B cell (primary cell): ENCODE results near the gene PRRT4. TPM values are rescaled to one million over a fixed set of nuclear protein-coding genes. Genes with fewer than 3 reads are reported as not detected.

Experiments
- ATAC-seq: fragments of 200-7000 bp; cut with Tn5 transposase; one replicate; pipeline ENCODE4 v1.10.0; 2021; ENCODE audit warnings: low read depth, mild to moderate bottlenecking, moderate number of reproducible peaks, moderate library complexity
- CTCF ChIA-PET: fragments of 350-600 bp; sonication (Branson Sonifier 250); formaldehyde crosslinking; loops from one replicate; lab custom pipeline; 2021; ENCODE audit warnings: antibody characterized with exemption, inconsistent platforms; lab: Charles Lee
- POLR2A ChIA-PET: fragments of 350-600 bp; sonication (Branson Sonifier 250); formaldehyde crosslinking; loops from one replicate; lab custom pipeline; 2021; ENCODE audit warnings: antibody characterized with exemption; lab: Charles Lee
- DNase-seq: peaks from one replicate; pipeline ENCODE4 v3.0.0; 2013
- H2AFZ ChIP-seq: 2 replicates; pipeline ENCODE4 v1.6.1; 2012; ENCODE audit warnings: mild to moderate bottlenecking, low read depth, low read length; ENCODE audit not compliant: insufficient read depth, poor library complexity, severe bottlenecking
- H3K27ac ChIP-seq, 2 donors: 1 replicate in 1 of 2; 2 replicates in 1 of 2; pipeline ENCODE4 v1.5.1; 2012 to 2013; ENCODE audit warnings: low read length in 2 of 2, mild to moderate bottlenecking in 2 of 2, moderate library complexity in 1 of 2
- H3K27me3 ChIP-seq, 4 experiments: fragments of 200-600 bp in 1 of 4; sonication (generic) in 1 of 4; replicated peaks in 1 of 4; 1 replicate in 2 of 4; 2 replicates in 2 of 4; pipeline versions ENCODE4 v1.6.1 to v1.7.0; 2013 to 2016; ENCODE audit warnings: low read length in 3 of 4, mild to moderate bottlenecking in 2 of 4, mixed read lengths in 1 of 4, moderate library complexity in 1 of 4; ENCODE audit not compliant: insufficient read depth in 4 of 4, control insufficient read depth in 3 of 4; ENCODE audit errors: control extremely low read depth in 1 of 4
- H3K36me3 ChIP-seq, 2 experiments: replicated peaks in 1 of 2; 1 replicate in 1 of 2; 2 replicates in 1 of 2; pipeline versions ENCODE4 v1.6.1 to v1.7.1; 2013; ENCODE audit warnings: low read length in 1 of 2; ENCODE audit not compliant: insufficient read depth in 2 of 2, control insufficient read depth in 1 of 2; ENCODE audit errors: control extremely low read depth in 1 of 2, extremely low read depth in 1 of 2
- H3K4me1 ChIP-seq, 2 donors: fragments of 200-600 bp in 1 of 2; sonication (generic) in 1 of 2; 1 replicate in 1 of 2; 2 replicates in 1 of 2; pipeline versions ENCODE4 v1.5.1 to v1.6.1; 2013 to 2017; ENCODE audit warnings: low read length in 2 of 2; ENCODE audit not compliant: control insufficient read depth in 2 of 2, insufficient read depth in 2 of 2
- H3K4me2 ChIP-seq: replicated peaks from 2 replicates; pipeline ENCODE3; 2012; ENCODE audit warnings: mild to moderate bottlenecking, low read depth, low read length; ENCODE audit not compliant: poor library complexity, severe bottlenecking
- H3K4me3 ChIP-seq, 5 experiments: fragments of 200-600 bp in 1 of 5; sonication (generic) in 1 of 5; 1 replicate in 3 of 5; 2 replicates in 2 of 5; pipeline versions ENCODE4 v1.5.1 to v1.7.0; 2011 to 2016; ENCODE audit warnings: low read length in 4 of 5, mild to moderate bottlenecking in 4 of 5, low read depth in 2 of 5, control low read depth in 1 of 5, moderate library complexity in 1 of 5; ENCODE audit not compliant: insufficient read depth in 1 of 5; ENCODE audit errors: control extremely low read depth in 1 of 5, extremely low read depth in 1 of 5
- H3K79me2 ChIP-seq: fragments of 200-600 bp; sonication (generic); one replicate; pipeline ENCODE4 v1.6.0; 2016; ENCODE audit warnings: low read length; ENCODE audit not compliant: control insufficient read depth, insufficient read depth
- H3K9ac ChIP-seq: fragments of 200-600 bp; sonication (generic); 2 replicates; pipeline ENCODE4 v1.6.1; 2017; ENCODE audit warnings: mild to moderate bottlenecking, low read length, moderate library complexity
- H3K9me3 ChIP-seq, 3 donors: one replicate each; pipeline versions ENCODE4 v1.6.1 to v1.7.1; 2013; ENCODE audit warnings: low read length in 2 of 3; ENCODE audit not compliant: control insufficient read depth in 2 of 3, insufficient read depth in 1 of 3; ENCODE audit errors: control extremely low read depth in 1 of 3
- H4K20me1 ChIP-seq: 2 replicates; pipeline ENCODE4 v1.6.0; 2012; ENCODE audit warnings: mild to moderate bottlenecking, low read length; ENCODE audit not compliant: insufficient read depth, control insufficient read depth, poor library complexity, severe bottlenecking
- H3K27ac Mint-ChIP-seq: one replicate; pipeline ENCODE4 v1.8.0; 2021; ENCODE audit warnings: mixed read lengths
- H3K27me3 Mint-ChIP-seq: one replicate; pipeline ENCODE4 v1.8.0; 2021; ENCODE audit warnings: mixed read lengths
- H3K4me1 Mint-ChIP-seq: one replicate; pipeline ENCODE4 v1.8.0; 2021; ENCODE audit warnings: mixed read lengths
- H3K4me3 Mint-ChIP-seq: one replicate; pipeline ENCODE4 v1.8.0; 2021; ENCODE audit warnings: mixed read lengths
- H3K9me3 Mint-ChIP-seq: one replicate; pipeline ENCODE4 v1.8.0; 2022; ENCODE audit warnings: mixed read lengths; ENCODE audit not compliant: insufficient read depth
- CTCF ChIP-seq: fragments of 200-600 bp; IDR thresholded peaks from one replicate; pipeline ENCODE4 v1.8.0; 2022; ENCODE audit warnings: antibody characterized with exemption, mild to moderate bottlenecking
- EZH2 ChIP-seq: IDR thresholded peaks from 2 replicates; pipeline ENCODE4 v1.6.1; 2012; ENCODE audit warnings: borderline replicate concordance, low read depth, mild to moderate bottlenecking, moderate library complexity, low read length; ENCODE audit not compliant: insufficient read depth, poor library complexity, severe bottlenecking
- WGBS: methylation state at CpG from one replicate; pipeline ENCODE4 v1.1.5; 2013; ENCODE audit warnings: missing lambda C conversion rate; ENCODE audit not compliant: insufficient coverage; 5-methylcytosine and 5-hydroxymethylcytosine counted together
- intact Hi-C: fragments of 100-400 bp; cut with micrococcal nuclease; formaldehyde crosslinking; loops from one replicate; pipeline ENCODE4 v1.10.0; 2022
- polyA plus RNA-seq: library from polyadenylated mRNA; depleted of rRNA; stranded (reverse); fragments of >200 nt; gene quantifications from 2 replicates; pipeline ENCODE4 v1.2.3, GENCODE V29; 2012
- total RNA-seq, 2 donors: library from RNA; stranded (reverse); fragments of 120-200 nt in 1 of 2; gene quantifications; 1 replicate in 1 of 2; 2 replicates in 1 of 2; pipeline versions ENCODE4 v1.2.3 to v1.2.4, GENCODE V29; 2013 to 2022

The PRRT4 gene
- total and polyA plus RNA-seq, 2 donors (not counting 1 experiment from before 2014, with no cell fraction given): 0.04 to 0.20 TPM

DNA sequence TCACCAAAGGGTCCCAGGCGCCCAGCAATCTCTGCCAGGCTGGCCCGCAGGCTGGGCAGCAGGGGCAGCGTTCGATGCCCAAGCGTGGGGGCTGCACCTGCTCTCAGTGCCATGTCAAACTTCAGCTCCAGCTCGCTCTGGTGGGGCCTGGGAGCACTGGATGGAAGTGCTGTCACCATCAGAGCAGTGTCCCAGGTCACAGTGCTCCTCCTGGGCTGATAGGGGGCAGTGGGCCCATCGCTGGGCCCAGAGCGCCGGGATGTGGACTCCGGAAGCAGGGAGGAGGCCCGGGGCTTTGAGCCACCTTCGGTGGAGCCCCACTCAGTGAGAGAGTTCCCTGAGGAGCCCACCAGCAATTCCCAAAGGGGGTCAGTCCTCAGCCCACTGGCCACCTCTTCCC is 2.2 kb downstream of the PRRT4 start:
- Histone ChIP-seq H3K9me3 (peaks cover 0 to 3% (median 0%) of the 10 kb centered on the region in 3 donors), H3K79me2 (no peaks in the 10 kb centered on the region), H3K4me1 (peaks cover 15 to 16% of the 10 kb centered on the region in 2 donors), H4K20me1 (no peaks in the 10 kb centered on the region), H2AFZ (no peak overlapping the region), H3K27ac (no peak overlapping the region), H3K4me2 (no peak overlapping the region), H3K27me3 (peaks cover 0 to 48% (median 27%) of the 10 kb centered on the region in 4 experiments), H3K9ac (no peak overlapping the region), H3K4me3 (no peak overlapping the region), H3K36me3 (no peaks in the 10 kb centered on the region)
- ATAC-seq (no peak), DNase-seq (no peak)
- ChIA-PET POLR2A (no interaction called here), CTCF (no interaction called here)
- Mint-ChIP-seq H3K27ac (no peak overlapping the region), H3K9me3 (no peaks in the 10 kb centered on the region), H3K4me3 (peak overlapping the region; percentile 44), H3K4me1 (peaks cover 17% of the 10 kb centered on the region), H3K27me3 (peaks cover 61% of the 10 kb centered on the region)
- no peak for TF ChIP-seq CTCF
- no peak for TF ChIP-seq EZH2
- 94% methylated on average over 12 of the region's 12 CpGs for WGBS
- intact Hi-C loops: no loop called here

DNA sequence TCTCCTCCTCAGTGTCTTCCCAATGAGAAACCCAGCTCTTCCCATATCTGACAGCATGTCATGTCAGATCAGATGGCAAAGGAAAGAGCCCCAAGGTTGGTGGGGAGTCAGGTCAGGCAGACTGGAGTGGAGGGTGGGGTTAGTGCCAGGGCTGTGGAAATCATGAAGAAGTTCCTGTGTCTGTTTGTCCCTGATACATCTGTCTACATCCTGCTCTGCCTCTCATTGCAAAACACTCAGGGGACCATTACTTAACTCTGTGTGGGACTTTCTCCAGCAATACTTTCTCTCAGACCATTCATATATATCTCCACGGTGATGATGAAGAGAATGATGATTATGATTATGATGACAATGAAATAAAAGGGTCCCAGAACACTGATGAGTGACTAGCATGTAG is 3.3 kb downstream of the PRRT4 start:
- Mint-ChIP-seq H3K27me3 (peaks cover 57% of the 10 kb centered on the region), H3K9me3 (no peaks in the 10 kb centered on the region), H3K4me3 (no peak overlapping the region), H3K27ac (no peak overlapping the region), H3K4me1 (peaks cover 17% of the 10 kb centered on the region)
- POLR2A ChIA-PET: no interaction called here
- ATAC-seq (no peak), DNase-seq (no peak)
- no peak overlapping the region for H2AFZ ChIP-seq
- peaks cover 0 to 43% (median 21%) of the 10 kb centered on the region in 4 experiments for H3K27me3 ChIP-seq
- H3K9me3 ChIP-seq: peaks cover 0 to 3% (median 0%) of the 10 kb centered on the region in 3 donors
- no CpG with 5 or more reads among the region's 1 CpG for WGBS
- no peak for TF ChIP-seq CTCF
- no peak for TF ChIP-seq EZH2
- H4K20me1 ChIP-seq: no peaks in the 10 kb centered on the region
- H3K9ac ChIP-seq: no peak overlapping the region
- H3K4me3 ChIP-seq: no peak overlapping the region
- CTCF ChIA-PET: interaction anchor here (1.1 to 1.2 kb wide), 2 partner anchors 11 to 116 kb away, joined by 3 to 4 read pairs; no protein-coding TSS in a partner anchor
- no peaks in the 10 kb centered on the region for H3K79me2 ChIP-seq
- H3K4me2 ChIP-seq: no peak overlapping the region
- no peak overlapping the region for H3K27ac ChIP-seq
- H3K4me1 ChIP-seq: peaks cover 15 to 16% of the 10 kb centered on the region in 2 donors
- intact Hi-C loops: no loop called here
- no peaks in the 10 kb centered on the region for H3K36me3 ChIP-seq
